WERI-Rb-1 (cell line): Measurements from ENCODE around the gene SMPD3.

Experiments
- DNase-seq: peaks from one replicate; pipeline ENCODE4 v3.0.0-alpha.2; 2020
- H3K27ac ChIP-seq: fragments of 250-450 bp; sonication (Bioruptor Pico); 2 replicates; pipeline ENCODE4 v1.5.1; 2020; ENCODE audit warnings: mild to moderate bottlenecking, moderate library complexity
- H3K27me3 ChIP-seq: fragments of 250-450 bp; sonication (Bioruptor Pico); 2 replicates; pipeline ENCODE4 v1.5.1; 2021; ENCODE audit warnings: mild to moderate bottlenecking, low read depth, moderate library complexity; ENCODE audit not compliant: insufficient read depth, severe bottlenecking
- H3K36me3 ChIP-seq: fragments of 250-450 bp; sonication (Bioruptor Pico); 2 replicates; pipeline ENCODE4 v1.5.1; 2020; ENCODE audit warnings: mild to moderate bottlenecking, moderate library complexity
- H3K4me3 ChIP-seq: 2 replicates; pipeline ENCODE4 v1.5.1; 2011; ENCODE audit warnings: low read depth, mild to moderate bottlenecking, control low read depth, low read length
- H3K9me3 ChIP-seq: fragments of 250-450 bp; sonication (Bioruptor Pico); 2 replicates; pipeline ENCODE4 v1.5.1; 2021; ENCODE audit warnings: mild to moderate bottlenecking, moderate library complexity; ENCODE audit not compliant: severe bottlenecking
- CTCF ChIP-seq: IDR thresholded peaks from 2 replicates; pipeline ENCODE4 v1.5.1; 2011; ENCODE audit warnings: low read depth, mild to moderate bottlenecking, control low read depth, inconsistent platforms, low read length

SMPD3 gene

GRCh38 chr16:68367440-68367839 is 80.9 kb downstream of the SMPD3 start:
- Histone ChIP-seq H3K27ac (peak overlapping the region; percentile 28; the same call in 1 of the 2 replicates), H3K9me3 (no peaks in the 10 kb centered on the region), H3K27me3 (no peaks in the 10 kb centered on the region), H3K36me3 (peaks cover 3% of the 10 kb centered on the region; the same call in 1 of the 2 replicates), H3K4me3 (no peak overlapping the region)
- no peak for TF ChIP-seq CTCF
- DNase-seq = no peak

- peak; percentile 74 for DNase-seq
Observed at GRCh38 chr16:68367030-68367429, 81.3 kb downstream of the SMPD3 start.

DNA sequence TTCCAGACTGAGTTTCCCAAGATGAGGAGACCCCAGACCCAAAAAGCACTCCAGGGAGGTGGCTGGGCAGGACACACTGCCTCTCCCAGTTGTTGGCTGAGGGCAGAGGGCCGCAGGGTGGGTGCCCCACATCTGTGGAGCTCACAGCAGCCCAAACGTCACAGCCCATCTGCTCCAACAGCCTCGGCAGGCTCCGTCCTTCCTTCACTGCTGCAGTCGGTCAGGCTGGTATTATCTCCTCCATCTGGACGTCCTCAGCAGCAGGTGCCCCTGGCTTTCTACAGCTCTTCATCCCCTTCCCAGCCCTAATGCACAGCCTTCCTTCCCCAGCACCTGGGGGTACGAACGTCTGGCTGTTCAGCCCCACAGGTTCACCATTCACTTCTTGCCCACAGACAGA is 82.2 kb downstream of the SMPD3 start:
- Histone ChIP-seq H3K4me3 (no peak overlapping the region), H3K36me3 (peaks cover 3% of the 10 kb centered on the region; the same call in 1 of the 2 replicates), H3K27ac (peak overlapping the region; percentile 76), H3K9me3 (no peaks in the 10 kb centered on the region), H3K27me3 (no peaks in the 10 kb centered on the region)
- no peak for TF ChIP-seq CTCF
- DNase-seq = peak; percentile 80

More at GRCh38 chr16:68367030-68367429, 81.3 kb downstream of the SMPD3 start:
- peaks cover 3% of the 10 kb centered on the region; the same call in 1 of the 2 replicates for H3K36me3 ChIP-seq
- H3K9me3 ChIP-seq = no peaks in the 10 kb centered on the region
- peak overlapping the region; percentile 76 for H3K27ac ChIP-seq
- no peak overlapping the region for H3K4me3 ChIP-seq
- TF ChIP-seq CTCF = peak; percentile 57
- H3K27me3 ChIP-seq = no peaks in the 10 kb centered on the region

GRCh38 chr16:68365167-68365817 is 83.0 kb downstream of the SMPD3 start:
- TF ChIP-seq CTCF = no peak
- no peaks in the 10 kb centered on the region for H3K27me3 ChIP-seq
- DNase-seq = peak; percentile 50

DNA sequence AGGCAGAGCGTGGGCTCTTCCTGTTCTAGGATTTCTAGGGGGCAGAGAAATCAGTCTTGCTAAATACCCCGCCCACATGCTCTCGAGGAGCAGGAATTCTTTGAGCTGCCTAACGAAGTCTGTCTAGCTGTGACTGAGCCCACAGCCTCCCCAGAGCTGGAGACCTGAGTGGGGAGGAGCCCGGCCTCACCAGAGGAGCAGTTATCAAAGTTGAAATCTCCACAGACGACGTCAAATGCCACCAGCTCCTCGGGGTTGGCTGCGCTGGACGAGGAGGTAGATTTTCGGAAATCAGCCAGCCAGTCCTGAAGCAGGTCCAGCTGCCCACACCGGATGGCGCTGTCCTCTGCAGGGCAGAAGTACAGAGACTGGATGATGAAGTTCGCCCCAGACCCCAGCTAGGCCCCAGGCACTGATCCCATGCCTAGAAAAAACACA is 83.7 kb downstream of the SMPD3 start:
- Histone ChIP-seq H3K9me3 (no peaks in the 10 kb centered on the region), H3K36me3 (peaks cover 7% of the 10 kb centered on the region), H3K4me3 (no peak overlapping the region), H3K27ac (peak overlapping the region; percentile 76), H3K27me3 (no peaks in the 10 kb centered on the region)
- TF ChIP-seq CTCF = peak; percentile 63
- DNase-seq = no peak

More at GRCh38 chr16:68365167-68365817, 83.0 kb downstream of the SMPD3 start:
- H3K36me3 ChIP-seq = peaks cover 3% of the 10 kb centered on the region; the same call in 1 of the 2 replicates
- no peaks in the 10 kb centered on the region for H3K9me3 ChIP-seq
- peak overlapping the region; percentile 76 for H3K27ac ChIP-seq
- H3K4me3 ChIP-seq = no peak overlapping the region
